ENCODE data around the gene COX19. TPM values are rescaled to one million over a fixed set of nuclear protein-coding genes. Genes with fewer than 3 reads are reported as not detected.

COX19 gene, protein sequence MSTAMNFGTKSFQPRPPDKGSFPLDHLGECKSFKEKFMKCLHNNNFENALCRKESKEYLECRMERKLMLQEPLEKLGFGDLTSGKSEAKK
- 7.7 and 10.2 TPM in 2 replicates for total RNA-seq (2014; rRNA removed; shearing (Covaris generic))

DNA sequence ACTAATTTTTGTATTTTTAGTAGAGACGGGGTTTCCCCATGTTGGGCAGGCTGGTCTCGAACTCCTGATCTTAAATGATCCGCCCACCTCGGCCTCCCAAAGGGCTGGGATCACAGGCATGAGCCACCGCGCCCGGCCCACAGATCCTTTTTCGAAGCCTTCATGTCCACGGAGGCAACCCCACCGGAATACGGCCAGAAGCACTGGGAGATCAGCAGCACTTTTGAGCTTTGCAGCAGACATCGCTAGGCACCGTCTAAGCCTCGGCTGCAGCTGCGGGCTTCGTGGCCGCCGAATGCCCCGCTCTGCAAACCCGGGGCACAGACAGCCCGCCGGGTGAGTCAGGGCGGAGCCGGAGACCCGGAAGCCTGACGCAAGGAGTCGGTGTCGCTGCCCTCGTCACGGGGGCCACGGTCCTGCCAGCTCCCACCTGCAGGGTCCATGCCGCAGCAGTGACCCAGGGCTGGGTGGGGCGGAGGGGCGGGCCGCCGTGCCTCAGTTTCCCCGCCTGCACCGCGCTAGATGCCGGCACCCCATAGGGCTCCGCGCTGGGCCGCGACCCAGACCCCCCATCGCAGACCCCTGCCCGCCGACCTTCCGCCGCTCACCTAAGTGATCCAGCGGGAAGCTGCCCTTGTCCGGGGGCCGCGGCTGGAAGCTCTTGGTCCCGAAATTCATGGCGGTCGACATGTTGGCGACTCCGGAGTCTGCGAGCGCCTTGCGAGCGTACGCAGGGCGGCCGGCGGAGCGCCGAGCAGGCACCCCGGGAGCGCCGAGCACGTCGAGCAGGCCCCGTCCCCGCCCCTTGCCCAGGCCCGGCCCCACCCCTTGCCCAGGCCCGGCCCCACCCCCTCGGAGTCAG is at the start of gene COX19:
COX19 (minus strand) TSS at position 730 of the 862 bp plus-strand sequence; CDS start at position 690, 40 bp downstream.
- peak; percentile 76 for DNase-seq (ENCODE audit: low read depth)

DNA sequence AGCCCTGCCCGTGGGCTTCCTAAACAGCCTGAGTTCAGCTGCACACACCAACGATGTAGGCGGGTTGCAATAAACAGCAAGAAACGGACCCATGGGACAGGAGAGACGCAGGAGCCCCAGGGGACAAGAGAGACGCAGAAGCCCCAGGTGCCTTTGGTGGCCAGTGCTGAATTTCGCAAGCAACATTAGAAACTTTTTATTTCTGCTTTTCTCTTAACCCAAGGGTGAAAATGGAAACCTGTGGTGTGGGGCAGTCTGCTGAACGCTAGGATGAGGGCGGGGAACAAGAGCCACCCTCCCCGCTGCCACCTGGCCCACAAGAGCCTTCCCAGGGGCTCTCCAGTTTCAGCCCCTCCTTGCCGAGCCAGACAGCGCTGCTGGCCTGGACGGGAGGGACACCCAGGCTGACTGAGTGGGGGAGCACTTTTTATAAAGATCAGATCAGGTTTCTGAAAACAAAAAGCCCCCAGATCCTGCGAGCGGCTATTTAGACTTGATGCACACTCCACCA is 49.0 kb upstream of the COX19 start:
- no peak for DNase-seq (ENCODE audit: low read depth)

- no peak for DNase-seq (ENCODE audit: low read depth)
These were observed 47.6 kb upstream of the COX19 start for GRCh38 chr7:1022801-1023465.

DNA sequence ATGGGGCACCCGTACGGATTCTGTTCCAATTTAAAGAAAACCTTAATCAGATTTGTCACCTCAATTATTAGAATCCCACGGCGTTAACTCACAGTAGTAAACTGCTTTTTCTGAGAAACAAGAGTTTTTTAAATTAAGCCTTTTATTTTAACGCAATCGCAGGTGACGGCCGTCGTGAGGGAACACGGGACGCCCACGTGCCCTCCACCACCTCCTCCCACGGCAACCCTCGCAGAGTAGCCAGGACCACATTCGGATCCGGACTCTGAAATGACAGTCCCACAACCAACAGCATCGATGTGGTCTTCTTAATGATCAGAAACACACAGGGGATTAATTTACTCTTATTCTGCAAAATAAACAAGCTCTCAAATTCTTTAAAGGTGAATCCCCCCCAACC is 47.0 kb upstream of the COX19 start:
- DNase-seq (ENCODE audit: low read depth), result no peak

- no peak for DNase-seq (ENCODE audit: low read depth)
These were observed 46.6 kb upstream of the COX19 start for GRCh38 chr7:1021931-1022330.

GRCh38 chr7:1021366-1021765 is 46.0 kb upstream of the COX19 start:
- no peak for DNase-seq (ENCODE audit: low read depth)

GRCh38 chr7:1020849-1021251 is 45.5 kb upstream of the COX19 start:
- no peak for DNase-seq (ENCODE audit: low read depth)

- no peak for DNase-seq (ENCODE audit: low read depth)
These were observed 44.7 kb upstream of the COX19 start for GRCh38 chr7:1019789-1020610.

GRCh38 chr7:1019255-1019785 is 44.0 kb upstream of the COX19 start:
- DNase-seq (ENCODE audit: low read depth), result no peak

- DNase-seq (ENCODE audit: low read depth), result no peak
These were observed 43.0 kb upstream of the COX19 start for GRCh38 chr7:1018334-1018695.

- DNase-seq (ENCODE audit: low read depth), result no peak
These were observed 42.4 kb upstream of the COX19 start for GRCh38 chr7:1017586-1018333.

GRCh38 chr7:1016577-1017531 is 41.5 kb upstream of the COX19 start:
- DNase-seq (ENCODE audit: low read depth), result no peak

GRCh38 chr7:1015196-1016121 is 40.1 kb upstream of the COX19 start:
- DNase-seq (ENCODE audit: low read depth), result no peak

- no peak for DNase-seq (ENCODE audit: low read depth)
These were observed 39.3 kb upstream of the COX19 start for GRCh38 chr7:1014681-1015080.

DNA sequence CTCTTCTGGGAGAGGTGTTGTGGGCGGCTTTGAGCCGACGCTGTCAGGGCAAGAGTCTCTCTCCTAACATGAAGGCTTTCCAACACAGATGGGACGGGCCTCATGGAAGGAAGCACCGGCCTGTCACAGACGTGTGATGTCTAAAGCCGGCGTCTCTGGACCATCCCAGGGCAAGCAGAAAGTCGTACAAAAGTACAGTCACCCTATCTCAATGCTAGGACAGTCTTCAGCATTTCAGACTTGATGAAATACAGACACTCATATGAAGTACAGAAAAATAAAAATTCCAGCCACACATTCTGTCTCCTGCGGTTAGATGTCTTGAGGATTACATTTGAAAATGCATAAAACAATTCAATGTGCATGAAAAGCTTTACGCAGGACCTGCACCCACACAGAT is 38.2 kb upstream of the COX19 start:
- no peak for DNase-seq (ENCODE audit: low read depth)

GRCh38 chr7:1012716-1013095 is 37.4 kb upstream of the COX19 start:
- DNase-seq (ENCODE audit: low read depth), result no peak

GRCh38 chr7:1012004-1012715 is 36.8 kb upstream of the COX19 start:
- DNase-seq (ENCODE audit: low read depth), result no peak

Measured in M059J (cell line).